HepG2 (cell line): ENCODE results near the gene GDE1. TPM values are rescaled to one million over a fixed set of nuclear protein-coding genes. Genes with fewer than 3 reads are reported as not detected.
A peak's percentile ranks its signal among the peaks of the same experiment; 100 is the strongest.

Source experiments
- BRD4 ChIP-seq: sonication (generic); formaldehyde crosslinking; IDR thresholded peaks from 2 replicates; pipeline ENCODE4 v1.4.0; 2020; ENCODE audit warnings: missing genetic modification reagents
- CENPBD1 ChIP-seq: sonication (generic); formaldehyde crosslinking; IDR thresholded peaks from 2 replicates; pipeline ENCODE4 v1.8.0; 2022; ENCODE audit warnings: missing genetic modification reagents, low read depth, mild to moderate bottlenecking, borderline replicate concordance
- GABPA ChIP-seq, 2 experiments: IDR thresholded peaks; 2 replicates each; pipeline ENCODE4 v1.6.1; 2011 to 2016; ENCODE audit warnings: low read depth in 2 of 2, low read length in 1 of 2, missing biosample characterization in 1 of 2, missing genetic modification characterization in 1 of 2
- KAT8 ChIP-seq: IDR thresholded peaks from 2 replicates; pipeline ENCODE4 v1.6.1; 2016; ENCODE audit warnings: missing genetic modification reagents, missing compliant biosample characterization
- KDM4B ChIP-seq: sonication (generic); formaldehyde crosslinking; IDR thresholded peaks from 2 replicates; pipeline ENCODE4 v1.4.0; 2020; ENCODE audit warnings: missing genetic modification reagents
- MTF2 ChIP-seq: sonication (generic); formaldehyde crosslinking; IDR thresholded peaks from 2 replicates; pipeline ENCODE4 v1.5.0; 2020; ENCODE audit warnings: missing genetic modification reagents, borderline replicate concordance
- NPAS2 ChIP-seq: sonication (generic); formaldehyde crosslinking; IDR thresholded peaks from 2 replicates; pipeline ENCODE4 v1.8.0; 2022; ENCODE audit warnings: mild to moderate bottlenecking, missing genetic modification reagents, borderline replicate concordance
- RBM39 ChIP-seq: fragments of 200-400 bp; formaldehyde crosslinking; IDR thresholded peaks from one replicate; pipeline ENCODE4 v1.6.1; 2018; ENCODE audit warnings: antibody characterized with exemption, mild to moderate bottlenecking, low read depth, low read length; ENCODE audit not compliant: poor library complexity, severe bottlenecking
- RXRA ChIP-seq: sonication (generic); formaldehyde crosslinking; IDR thresholded peaks from 2 replicates; pipeline ENCODE4 v1.5.1; 2020; ENCODE audit warnings: missing genetic modification reagents
- SAFB2 ChIP-seq: sonication (generic); formaldehyde crosslinking; IDR thresholded peaks from 2 replicates; pipeline ENCODE4 v1.5.1; 2020; ENCODE audit warnings: missing genetic modification reagents, low read depth, mild to moderate bottlenecking, borderline replicate concordance
- SP5 ChIP-seq: IDR thresholded peaks from 2 replicates; pipeline ENCODE4 v1.6.1; 2016; ENCODE audit warnings: low read depth, borderline replicate concordance
- TBX2 ChIP-seq: sonication (generic); formaldehyde crosslinking; IDR thresholded peaks from 2 replicates; pipeline ENCODE4 v1.5.0; 2020; ENCODE audit warnings: missing genetic modification reagents, mild to moderate bottlenecking, borderline replicate concordance
- ZBTB49 ChIP-seq: sonication (generic); formaldehyde crosslinking; IDR thresholded peaks from 2 replicates; pipeline ENCODE4 v1.4.0; 2020; ENCODE audit warnings: missing genetic modification reagents, borderline replicate concordance
- ZHX2 ChIP-seq, 2 experiments: sonication (generic) in 1 of 2; formaldehyde crosslinking in 1 of 2; IDR thresholded peaks; 2 replicates each; pipeline versions ENCODE4 v1.6.1 to v1.9.0; 2014 to 2022; ENCODE audit warnings: antibody characterized with exemption in 1 of 2, borderline replicate concordance in 1 of 2, inconsistent platforms in 1 of 2, low read depth in 1 of 2, missing genetic modification reagents in 1 of 2
- ZNF30 ChIP-seq: sonication (generic); formaldehyde crosslinking; IDR thresholded peaks from 2 replicates; pipeline ENCODE4 v1.5.0; 2020; ENCODE audit warnings: mild to moderate bottlenecking, missing genetic modification reagents
- ZNF33A ChIP-seq: sonication (generic); formaldehyde crosslinking; IDR thresholded peaks from 2 replicates; pipeline ENCODE4 v1.5.1; 2020; ENCODE audit warnings: missing genetic modification reagents, mild to moderate bottlenecking, moderate library complexity, borderline replicate concordance
- ZNF503 ChIP-seq: sonication (generic); formaldehyde crosslinking; IDR thresholded peaks from 2 replicates; pipeline ENCODE4 v1.4.0; 2020; ENCODE audit warnings: missing genetic modification reagents
- polyA plus RNA-seq, 8 experiments: library from polyadenylated mRNA; depleted of rRNA in 3 of 8; stranded (reverse) in 7 of 8; unstranded in 1 of 8; fragments of >200 nt; fragmentation: Illumina TruSeq in 4 of 8; extraction: Trizol in 4 of 8; gene quantifications; 2 replicates each; pipeline versions ENCODE4 v1.2.1 to v1.2.3, GENCODE V29; 2011 to 2016; ENCODE audit warnings: low read depth in 4 of 8, missing spikeins in 1 of 8, mixed read lengths in 1 of 8; ENCODE audit not compliant: insufficient read depth in 1 of 8
- total RNA-seq, 5 experiments: library from RNA; depleted of rRNA; stranded (reverse); fragments of >200 nt; fragmentation: Illumina TruSeq; extraction: Trizol; gene quantifications; 2 replicates each; pipeline ENCODE4 v1.2.3, GENCODE V29; 2016; ENCODE audit warnings: low read depth in 1 of 5

Gene GDE1
- total and polyA plus RNA-seq, 2 of the 13 experiments (the other 11 are each of a cell fraction or from before 2014, with no cell fraction given): 35.9 to 59.0 TPM

GRCh38 chr16:19523559-19524355 lies 1.9 kb upstream of the GDE1 start, which contains the start of gene CCP110 (continued):
- TF ChIP-seq ZHX2 (IDR thresholded peaks at IDR 0.05; ENCODE audit: low read depth) (peak; percentile 97), ZHX2 (CRISPR knock-in tag; IDR thresholded peaks at IDR 0.05; ENCODE audit: borderline replicate concordance) (no peak), ZNF503 (CRISPR knock-in tag) (no peak), ZNF33A (CRISPR knock-in tag) (no peak), SP5 (peak; percentile 57; the same call in 1 of the 2 replicates), KDM4B (CRISPR knock-in tag) (no peak), SAFB2 (CRISPR knock-in tag) (no peak), KAT8 (peak; percentile 86), NPAS2 (no peak), CENPBD1 (CRISPR knock-in tag) (no peak), RBM39 (peak; percentile 32), MTF2 (no peak), RXRA (CRISPR knock-in tag) (peak; percentile 63; the same call in 1 of the 2 replicates), GABPA (IDR thresholded peaks at IDR 0.05; ENCODE audit: low read depth, low read length) (peak; percentile 81), GABPA (CRISPR knock-in tag; IDR thresholded peaks at IDR 0.05; ENCODE audit: low read depth) (peak; percentile 97), ZNF30 (CRISPR knock-in tag) (no peak), BRD4 (CRISPR knock-in tag) (no peak), ZBTB49 (no peak), TBX2 (CRISPR knock-in tag) (peak; percentile 50; the same call in 1 of the 2 replicates)
